GM21825 (cell line): Measurements from ENCODE around the gene ACOT13.
A peak's percentile ranks its signal among the peaks of the same experiment; 100 is the strongest.
"Not testable (repeated sequence)": the region's sequence is repeated elsewhere in the genome, so short reads cannot be mapped to it uniquely, and the experiment has no call there.

Experiments used
- ATAC-seq: cut with Tn5 transposase; IDR thresholded peaks from one replicate; pipeline ENCODE4 v1.9.1; 2021; ENCODE audit warnings: mild to moderate bottlenecking, moderate library complexity; ENCODE audit not compliant: unreplicated experiment

ACOT13 gene

GRCh38 chr6:24666641-24667377, at the start of gene ACOT13, which contains the start of gene TDP2:
Gene ACOT13 (plus strand): TSS chr6:24667077. CDS start chr6:24667264, 187 bp downstream.
Gene TDP2 (minus strand): TSS chr6:24666899. CDS start chr6:24666862, 37 bp downstream.
- peak; percentile 95 for ATAC-seq

- ATAC-seq: no peak
Measured at GRCh38 chr6:24619661-24620060, 47.2 kb upstream of the ACOT13 start.

- ATAC-seq: no peak
Measured at GRCh38 chr6:24620637-24621036, 46.2 kb upstream of the ACOT13 start.

DNA sequence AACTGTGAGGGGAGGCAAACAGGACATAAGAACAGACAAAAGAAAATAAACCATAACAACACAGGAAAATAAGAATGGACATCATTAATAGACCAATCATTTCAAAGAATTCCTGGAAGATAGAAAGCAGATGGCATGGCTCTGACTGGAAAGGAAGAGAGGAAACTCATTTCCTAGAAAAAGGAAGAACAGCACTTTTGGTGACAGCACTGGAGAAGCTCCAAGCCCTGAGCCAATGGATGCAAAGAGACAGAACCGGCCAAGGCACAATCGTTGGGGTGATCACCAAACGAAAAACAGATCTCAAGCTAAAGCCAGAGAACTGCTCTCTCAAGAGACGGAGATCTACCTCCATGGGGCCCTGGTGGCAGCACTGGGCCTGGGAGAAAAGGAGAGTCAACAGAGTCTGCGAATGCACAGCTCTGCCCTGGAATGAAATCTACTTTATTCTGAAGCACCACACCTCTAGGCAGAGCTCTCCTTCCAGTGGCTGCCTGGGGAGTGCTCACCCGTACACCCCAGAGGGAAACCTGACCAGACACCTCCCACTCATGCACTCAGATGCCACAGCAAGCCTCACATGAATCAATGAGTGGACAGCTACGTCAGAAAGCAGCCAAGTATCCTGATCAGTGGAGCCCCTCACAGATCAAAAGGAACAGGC, 45.1 kb upstream of the ACOT13 start:
- no peak for ATAC-seq

- no peak for ATAC-seq
Measured at GRCh38 chr6:24630856-24631505, 35.9 kb upstream of the ACOT13 start.

GRCh38 chr6:24631671-24632070, 35.2 kb upstream of the ACOT13 start:
- no peak for ATAC-seq

- ATAC-seq: no peak
Measured at GRCh38 chr6:24632573-24632972, 34.3 kb upstream of the ACOT13 start.

- ATAC-seq: no peak
Measured at GRCh38 chr6:24636681-24637080, 30.2 kb upstream of the ACOT13 start.

DNA sequence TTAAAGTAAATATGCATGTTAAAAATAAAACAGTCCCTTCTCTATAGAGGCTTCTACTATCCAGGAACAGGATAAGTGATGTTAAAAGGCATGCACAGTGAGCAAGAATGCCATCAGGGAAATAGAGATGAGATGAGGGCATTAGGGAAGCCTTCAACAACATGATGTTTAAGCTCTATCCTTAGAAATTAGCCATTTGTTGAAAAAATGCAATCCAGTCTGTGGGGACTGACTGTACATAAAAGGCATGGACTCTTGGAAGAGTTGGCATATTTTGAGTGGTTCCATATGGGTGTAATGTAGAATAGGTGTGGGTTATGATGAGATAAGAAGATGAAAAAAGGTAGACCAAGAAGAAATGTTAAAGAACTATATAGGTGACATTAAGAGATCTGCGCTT, 26.7 kb upstream of the ACOT13 start:
- no peak for ATAC-seq

DNA sequence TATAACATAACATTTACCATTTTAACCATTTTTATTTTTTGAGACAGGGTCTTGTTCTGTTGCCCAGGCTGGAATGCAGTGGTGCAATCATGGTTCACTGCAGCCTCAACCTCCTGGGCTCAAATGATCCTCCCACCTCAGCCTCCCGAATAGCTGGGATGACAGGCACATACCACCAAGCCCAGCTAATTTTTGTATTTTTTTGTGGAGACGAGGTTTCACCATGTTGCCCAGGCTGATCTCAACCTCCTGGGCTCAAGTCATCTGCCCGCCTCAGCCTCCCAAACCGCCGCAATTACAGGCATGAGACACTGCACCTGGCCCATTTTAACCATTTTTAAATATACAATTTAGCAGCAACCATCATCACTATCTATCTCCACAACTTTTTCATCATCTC, 26.2 kb upstream of the ACOT13 start:
- not testable (repeated sequence) for ATAC-seq

DNA sequence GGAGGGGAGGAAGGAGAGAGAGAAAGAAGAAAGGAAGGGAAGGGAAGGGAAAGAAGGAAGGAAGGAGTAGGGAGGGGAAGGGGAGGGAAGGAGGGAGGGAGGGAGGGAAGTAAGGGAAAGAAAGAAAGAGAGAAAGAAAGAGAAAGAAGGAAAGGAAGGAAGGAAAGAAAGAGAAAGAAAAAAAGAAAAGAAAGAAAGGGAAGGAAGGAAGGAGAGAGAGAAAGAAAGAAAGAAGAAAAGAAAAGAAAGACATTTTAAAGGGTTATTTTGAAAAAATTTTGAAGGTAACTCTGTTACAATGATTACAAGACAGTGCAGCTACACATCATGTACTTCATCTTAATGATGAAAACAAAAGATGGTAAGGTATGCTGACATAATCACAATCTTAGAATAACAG, 24.8 kb upstream of the ACOT13 start:
- no peak for ATAC-seq

GRCh38 chr6:24643920-24644319, 23.0 kb upstream of the ACOT13 start:
- ATAC-seq: no peak

DNA sequence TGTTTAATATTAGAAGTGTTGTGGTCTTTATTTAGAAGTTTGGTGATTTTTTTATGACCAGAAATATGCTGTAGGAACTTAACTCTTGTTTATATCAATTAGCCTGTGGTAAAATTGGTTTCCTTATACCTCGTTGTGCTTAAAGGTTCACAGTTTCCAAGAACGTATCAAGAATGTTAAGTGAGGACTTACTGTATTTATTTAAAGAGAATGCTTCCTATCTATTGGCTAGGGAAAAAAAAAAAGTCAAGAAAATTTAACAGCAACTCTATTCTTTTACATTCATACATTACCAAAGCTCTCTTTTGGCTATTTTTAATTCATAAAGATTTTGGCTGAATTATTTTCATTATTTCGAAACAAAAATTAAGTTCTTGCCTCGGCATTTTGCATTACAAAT, 22.5 kb upstream of the ACOT13 start:
- no peak for ATAC-seq

- ATAC-seq: no peak
Measured at GRCh38 chr6:24646771-24647170, 20.1 kb upstream of the ACOT13 start.

DNA sequence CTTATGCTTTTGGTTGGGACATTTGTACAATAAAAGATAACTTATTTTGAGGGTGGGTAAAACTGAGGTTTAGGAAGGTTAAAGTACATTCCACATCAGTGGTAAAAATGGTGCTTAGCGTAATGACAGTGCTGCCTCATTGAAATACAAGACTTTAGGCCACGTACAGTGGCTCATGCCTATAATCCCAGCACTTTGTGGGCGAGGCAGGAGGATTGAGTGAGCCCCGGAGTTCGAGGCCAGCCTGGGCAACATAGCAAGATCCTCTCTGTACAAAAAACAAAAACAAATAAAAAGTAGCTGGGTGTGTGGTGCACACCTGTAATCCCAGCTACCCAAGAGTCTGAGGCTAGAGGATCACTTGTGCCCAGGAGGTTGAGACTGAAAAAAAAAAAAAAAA, 18.6 kb upstream of the ACOT13 start:
- ATAC-seq: no peak

DNA sequence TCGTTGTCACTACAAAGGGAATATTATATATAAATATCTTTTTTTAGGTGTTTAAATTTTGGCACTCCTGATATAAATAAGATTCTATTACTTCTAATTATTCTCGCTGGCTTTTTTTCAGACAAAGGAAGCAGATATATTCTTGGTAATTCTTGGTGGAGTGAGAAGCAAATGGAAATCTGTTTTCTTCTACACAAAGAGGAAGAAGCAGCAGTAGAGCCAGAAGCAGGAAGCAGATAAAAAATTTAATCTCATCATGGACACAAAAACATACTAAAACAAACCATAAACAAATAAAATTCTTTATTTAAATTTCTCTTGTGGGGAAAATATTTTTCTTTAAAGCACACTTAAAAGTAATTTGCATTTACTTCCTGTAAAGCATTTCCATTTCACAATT, 17.2 kb upstream of the ACOT13 start:
- ATAC-seq: no peak

DNA sequence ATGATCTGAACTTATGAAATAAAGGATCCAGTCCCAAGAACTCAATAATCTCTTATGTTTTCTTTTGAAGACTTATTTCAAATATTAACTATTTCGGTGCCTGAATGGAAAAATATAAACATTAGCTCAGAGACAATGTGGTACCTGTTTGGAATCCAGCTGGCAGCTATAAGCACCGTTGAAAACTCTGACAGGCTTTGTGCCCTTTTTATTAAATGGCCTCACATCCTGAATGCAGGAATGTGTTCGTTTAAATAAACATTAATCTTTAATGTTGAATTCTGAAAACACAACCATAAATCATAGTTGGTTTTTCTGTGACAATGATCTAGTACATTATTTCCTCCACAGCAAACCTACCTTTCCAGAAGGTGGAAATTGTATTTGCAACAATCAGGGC, 16.5 kb upstream of the ACOT13 start:
- ATAC-seq: no peak

GRCh38 chr6:24655215-24655614, 11.7 kb upstream of the ACOT13 start:
- ATAC-seq: no peak

DNA sequence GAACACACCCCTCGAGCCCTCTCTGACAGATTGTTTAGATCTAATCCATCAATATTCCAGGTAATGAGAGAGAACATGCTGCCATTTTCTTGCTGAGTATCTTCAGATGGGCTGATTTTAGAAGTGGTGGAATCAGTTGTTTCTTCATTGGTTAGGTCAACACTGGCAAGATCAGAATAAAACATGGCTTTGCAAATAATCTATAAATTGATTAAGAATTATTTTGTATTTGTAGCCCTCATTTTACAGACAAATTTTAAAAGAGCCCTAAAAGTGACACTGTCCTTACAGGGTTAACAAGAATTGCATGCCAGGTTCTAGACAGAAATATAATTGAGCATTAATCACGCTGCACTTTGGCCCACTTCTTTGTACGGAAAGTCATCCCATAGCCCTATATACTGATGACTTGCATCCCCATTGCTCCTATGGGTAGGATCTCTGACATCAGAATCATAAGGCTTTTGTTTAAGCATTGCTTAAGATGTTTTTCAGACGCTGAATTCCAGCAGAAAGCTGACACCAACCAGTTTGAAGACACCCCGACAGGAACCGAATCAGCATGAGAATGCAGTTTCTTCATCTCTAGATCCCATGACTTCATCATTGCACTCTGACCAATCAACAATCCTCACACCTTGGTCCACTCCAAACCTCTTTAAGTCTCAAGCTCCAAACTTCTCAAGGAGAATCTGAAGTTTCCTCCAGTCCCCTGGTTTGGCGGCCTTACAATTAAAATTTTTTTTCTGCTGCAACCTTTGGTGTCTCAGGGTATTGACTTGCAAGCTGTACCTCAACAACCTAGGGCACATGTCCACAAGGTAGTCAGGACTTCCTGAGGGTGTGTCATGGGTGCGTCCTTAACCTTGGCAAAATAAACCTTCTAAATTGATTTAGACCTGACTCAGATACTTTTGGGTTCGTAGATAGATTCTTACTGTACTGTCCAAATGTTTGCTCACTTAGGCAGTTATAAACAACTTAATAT, 8.0 kb upstream of the ACOT13 start:
- ATAC-seq: no peak

GRCh38 chr6:24659561-24659960, 7.3 kb upstream of the ACOT13 start:
- ATAC-seq: no peak

- ATAC-seq: no peak
Measured at GRCh38 chr6:24660105-24660504, 6.8 kb upstream of the ACOT13 start.
